PFSK-1 (cell line): ENCODE data around the gene GSTO2.

Experiments used
- FOXP2 ChIP-seq: optimal IDR thresholded peaks from 2 replicates; pipeline ENCODE3; 2011; ENCODE audit warnings: borderline replicate concordance, control low read depth, inconsistent platforms; ENCODE audit not compliant: insufficient read depth; ENCODE audit errors: extremely low read length, extremely low read depth
- POLR2AphosphoS5 ChIP-seq: IDR thresholded peaks from 2 replicates; pipeline ENCODE4 v1.6.1; 2012; ENCODE audit warnings: low read depth, mild to moderate bottlenecking, control low read depth, low read length, moderate library complexity
- REST ChIP-seq, 2 experiments: IDR thresholded peaks; 2 replicates each; pipeline versions ENCODE4 v1.6.1 to v1.8.0; 2011 to 2012; ENCODE audit warnings: low read depth in 2 of 2, low read length in 2 of 2, control low read depth in 1 of 2, inconsistent platforms in 1 of 2, mild to moderate bottlenecking in 1 of 2, moderate library complexity in 1 of 2; ENCODE audit not compliant: insufficient read depth in 1 of 2
- SIN3A ChIP-seq: IDR thresholded peaks from 2 replicates; pipeline ENCODE4 v1.6.1; 2012; ENCODE audit warnings: mild to moderate bottlenecking, low read length, moderate library complexity, borderline replicate concordance; ENCODE audit not compliant: insufficient read depth
- TAF1 ChIP-seq: IDR thresholded peaks from 2 replicates; pipeline ENCODE4 v1.6.1; 2012; ENCODE audit warnings: low read length, control low read depth, borderline replicate concordance; ENCODE audit not compliant: insufficient read depth

GSTO2 gene

GRCh38 chr10:104344219-104344618, 75.2 kb downstream of the GSTO2 start:
- TF ChIP-seq REST (IDR thresholded peaks at IDR 0.05; ENCODE audit: insufficient read depth in 1 of 2, low read depth in 2 of 2, low read length in 2 of 2) (no peak), SIN3A (no peak), POLR2AphosphoS5 (no peak), TAF1 (no peak), FOXP2 (no peak)

- TF ChIP-seq TAF1 (no peak), FOXP2 (no peak), POLR2AphosphoS5 (no peak), SIN3A (no peak), REST (IDR thresholded peaks at IDR 0.05; ENCODE audit: insufficient read depth in 1 of 2, low read depth in 2 of 2, low read length in 2 of 2) (no peak)
Observed at GRCh38 chr10:104345515-104345914, 76.5 kb downstream of the GSTO2 start.

DNA sequence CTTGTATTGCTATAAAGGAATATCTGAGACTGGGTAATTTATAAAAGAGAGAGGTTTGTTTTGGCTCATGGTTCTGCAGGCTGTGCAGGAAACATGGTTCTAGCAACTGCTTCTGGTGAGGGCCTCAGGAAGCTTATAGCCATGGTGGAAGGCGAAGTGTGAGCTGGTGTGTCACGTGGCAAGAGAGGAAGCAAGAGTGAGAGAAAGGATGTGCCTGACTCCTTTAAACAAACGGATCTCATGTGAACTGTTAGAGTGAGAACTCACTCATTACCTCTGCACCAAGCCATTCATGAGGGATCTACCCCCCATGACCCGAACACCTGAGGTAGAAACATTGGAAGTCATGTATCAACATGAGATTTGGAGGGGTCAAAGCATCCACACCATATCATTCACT, 77.0 kb downstream of the GSTO2 start:
- TF ChIP-seq REST (IDR thresholded peaks at IDR 0.05; ENCODE audit: insufficient read depth in 1 of 2, low read depth in 2 of 2, low read length in 2 of 2), result no peak
- no peak for TF ChIP-seq POLR2AphosphoS5
- no peak for TF ChIP-seq TAF1

GRCh38 chr10:104347295-104348045, 78.5 kb downstream of the GSTO2 start:
- TF ChIP-seq SIN3A (no peak), REST (IDR thresholded peaks at IDR 0.05; ENCODE audit: insufficient read depth in 1 of 2, low read depth in 2 of 2, low read length in 2 of 2) (no peak), POLR2AphosphoS5 (no peak), FOXP2 (no peak), TAF1 (no peak)

DNA sequence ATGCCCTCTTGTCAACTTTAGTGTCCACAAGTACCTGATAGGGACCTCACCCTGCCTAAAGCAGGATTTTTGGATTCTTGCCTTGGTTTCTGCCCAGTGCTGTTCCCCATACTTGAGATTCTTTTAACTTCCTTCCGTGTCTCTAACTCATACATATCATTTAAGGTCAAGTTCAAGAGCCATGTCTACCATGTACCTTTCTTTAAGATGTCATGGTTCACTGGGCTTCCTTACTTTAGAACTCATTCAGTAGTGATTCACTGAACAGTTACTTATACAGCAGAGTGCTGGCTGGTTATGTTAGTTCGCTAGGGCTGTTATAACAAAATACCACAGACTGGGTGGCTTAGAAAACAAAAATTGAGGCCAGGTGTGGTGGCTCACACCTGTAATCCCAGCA, 79.6 kb downstream of the GSTO2 start:
- TF ChIP-seq SIN3A, result no peak
- TF ChIP-seq TAF1, result no peak
- no peak for TF ChIP-seq REST (IDR thresholded peaks at IDR 0.05; ENCODE audit: insufficient read depth in 1 of 2, low read depth in 2 of 2, low read length in 2 of 2)
- TF ChIP-seq POLR2AphosphoS5, result no peak
- TF ChIP-seq FOXP2, result no peak
